AG08395 (cell line): ENCODE data around the gene RPL7A.
"Not testable (repeated sequence)": the region's sequence is repeated elsewhere in the genome, so short reads cannot be mapped to it uniquely, and the experiment has no call there.

Experiments used
- DNase-seq: peaks from one replicate; pipeline ENCODE4 v3.0.0; 2012; ENCODE audit warnings: mixed read lengths, low spot score

The RPL7A gene

GRCh38 chr9:133369422-133369821 lies 21.4 kb downstream of the RPL7A start:
- DNase-seq = no peak

GRCh38 chr9:133369933-133370332 lies 21.9 kb downstream of the RPL7A start:
- no peak for DNase-seq

- no peak for DNase-seq
Measured at GRCh38 chr9:133370685-133371084, 22.7 kb downstream of the RPL7A start.

- no peak for DNase-seq
Measured at GRCh38 chr9:133371261-133371711, 23.3 kb downstream of the RPL7A start.

GRCh38 chr9:133372144-133372543 lies 24.1 kb downstream of the RPL7A start:
- DNase-seq = no peak

GRCh38 chr9:133374612-133375115 lies 26.6 kb downstream of the RPL7A start:
- DNase-seq = peak; percentile 49

GRCh38 chr9:133375116-133375723 lies 27.2 kb downstream of the RPL7A start:
- peak; percentile 36 for DNase-seq

- DNase-seq = peak; percentile 99
Measured at GRCh38 chr9:133375724-133376654, 28.0 kb downstream of the RPL7A start, which contains the start of the genes STKLD1 and SURF4. TSS of gene STKLD1 (plus strand) at chr9:133376366. CDS start at chr9:133376474, 108 bp downstream. TSS of gene SURF4 (minus strand) at chr9:133376060. CDS start at chr9:133375969, 91 bp downstream.

GRCh38 chr9:133377280-133377679 lies 29.3 kb downstream of the RPL7A start:
- DNase-seq = not testable (repeated sequence)

GRCh38 chr9:133377721-133378216 lies 29.8 kb downstream of the RPL7A start:
- no peak for DNase-seq

GRCh38 chr9:133378408-133378962 lies 30.5 kb downstream of the RPL7A start:
- DNase-seq = no peak

GRCh38 chr9:133379153-133380086 lies 31.4 kb downstream of the RPL7A start:
- DNase-seq = no peak

GRCh38 chr9:133380734-133381133 lies 32.7 kb downstream of the RPL7A start:
- DNase-seq = no peak

- no peak for DNase-seq
Measured at GRCh38 chr9:133382507-133383141, 34.6 kb downstream of the RPL7A start.

GRCh38 chr9:133383438-133383837 lies 35.4 kb downstream of the RPL7A start:
- DNase-seq = no peak

GRCh38 chr9:133384736-133385321 lies 36.8 kb downstream of the RPL7A start:
- no peak for DNase-seq

GRCh38 chr9:133385452-133385851 lies 37.4 kb downstream of the RPL7A start:
- no peak for DNase-seq

GRCh38 chr9:133386338-133386737 lies 38.3 kb downstream of the RPL7A start:
- DNase-seq = no peak

GRCh38 chr9:133387680-133388079 lies 39.7 kb downstream of the RPL7A start:
- no peak for DNase-seq

- DNase-seq = no peak
Measured at GRCh38 chr9:133389025-133389557, 41.1 kb downstream of the RPL7A start.
